Glutamatergic neuron (in vitro differentiated cells): ENCODE measurements around the gene UPK3BL2. TPM values are rescaled to one million over a fixed set of nuclear protein-coding genes. Genes with fewer than 3 reads are reported as not detected.
A peak's percentile ranks its signal among the peaks of the same experiment; 100 is the strongest.
"Not testable (repeated sequence)": the region's sequence is repeated elsewhere in the genome, so short reads cannot be mapped to it uniquely, and the experiment has no call there.

Experiments
- DNase-seq: peaks from one replicate; pipeline ENCODE4 v3.0.0; 2022
- H3K27ac Mint-ChIP-seq: one replicate; pipeline ENCODE4 v1.8.0; 2020; ENCODE audit warnings: mild to moderate bottlenecking, mixed read lengths, inconsistent platforms; ENCODE audit not compliant: unreplicated experiment
- H3K27me3 Mint-ChIP-seq: one replicate; pipeline ENCODE4 v1.8.0; 2020; ENCODE audit warnings: mild to moderate bottlenecking, moderate library complexity, mixed read lengths, inconsistent platforms; ENCODE audit not compliant: unreplicated experiment
- H3K36me3 Mint-ChIP-seq: one replicate; pipeline ENCODE4 v1.8.0; 2020; ENCODE audit warnings: mild to moderate bottlenecking, mixed read lengths, inconsistent platforms; ENCODE audit not compliant: unreplicated experiment
- H3K4me1 Mint-ChIP-seq: one replicate; pipeline ENCODE4 v1.8.0; 2020; ENCODE audit warnings: mild to moderate bottlenecking, low read depth, mixed read lengths, inconsistent platforms; ENCODE audit not compliant: unreplicated experiment
- H3K4me3 Mint-ChIP-seq: one replicate; pipeline ENCODE4 v1.8.0; 2020; ENCODE audit warnings: mild to moderate bottlenecking, mixed read lengths, inconsistent platforms; ENCODE audit not compliant: unreplicated experiment
- H3K9me3 Mint-ChIP-seq: one replicate; pipeline ENCODE4 v1.8.0; 2020; ENCODE audit warnings: mild to moderate bottlenecking, moderate library complexity, mixed read lengths, inconsistent platforms; ENCODE audit not compliant: unreplicated experiment
- total RNA-seq: library from RNA; stranded (reverse); fragmentation: NEBNext Ultra II Directional; extraction: Animal tissue kit (Norgen Biotek cat#: 25700); gene quantifications from one replicate; pipeline ENCODE4 v1.2.1, GENCODE V29; 2021; ENCODE audit not compliant: unreplicated experiment

UPK3BL2 gene
- total RNA-seq, 1 donor from 2014 or later = 11.4 TPM

DNA sequence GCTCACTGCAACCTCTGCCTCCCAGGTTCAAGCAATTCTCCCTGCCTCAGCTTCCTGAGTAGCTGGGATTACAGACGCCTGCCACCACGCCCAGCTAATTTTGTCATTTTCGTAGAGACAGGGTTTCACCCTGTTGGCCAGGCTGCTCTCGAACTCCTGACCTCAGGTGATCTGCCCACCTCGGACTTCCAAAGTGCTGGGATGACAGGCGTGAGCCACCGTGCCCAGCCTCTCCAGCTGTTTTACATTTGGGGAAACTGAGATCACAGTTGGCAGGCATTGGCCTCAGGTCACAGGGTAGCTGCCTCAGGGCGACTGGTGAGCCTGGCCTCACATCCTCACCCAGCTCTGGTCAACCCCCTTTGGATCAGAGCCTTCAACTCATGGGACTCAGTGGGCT, 32.9 kb downstream of the UPK3BL2 start:
- H3K27ac Mint-ChIP-seq, H3K36me3 Mint-ChIP-seq, H3K4me1 Mint-ChIP-seq, H3K4me3 Mint-ChIP-seq, DNase-seq, H3K27me3 Mint-ChIP-seq, H3K9me3 Mint-ChIP-seq: not testable (repeated sequence)

DNA sequence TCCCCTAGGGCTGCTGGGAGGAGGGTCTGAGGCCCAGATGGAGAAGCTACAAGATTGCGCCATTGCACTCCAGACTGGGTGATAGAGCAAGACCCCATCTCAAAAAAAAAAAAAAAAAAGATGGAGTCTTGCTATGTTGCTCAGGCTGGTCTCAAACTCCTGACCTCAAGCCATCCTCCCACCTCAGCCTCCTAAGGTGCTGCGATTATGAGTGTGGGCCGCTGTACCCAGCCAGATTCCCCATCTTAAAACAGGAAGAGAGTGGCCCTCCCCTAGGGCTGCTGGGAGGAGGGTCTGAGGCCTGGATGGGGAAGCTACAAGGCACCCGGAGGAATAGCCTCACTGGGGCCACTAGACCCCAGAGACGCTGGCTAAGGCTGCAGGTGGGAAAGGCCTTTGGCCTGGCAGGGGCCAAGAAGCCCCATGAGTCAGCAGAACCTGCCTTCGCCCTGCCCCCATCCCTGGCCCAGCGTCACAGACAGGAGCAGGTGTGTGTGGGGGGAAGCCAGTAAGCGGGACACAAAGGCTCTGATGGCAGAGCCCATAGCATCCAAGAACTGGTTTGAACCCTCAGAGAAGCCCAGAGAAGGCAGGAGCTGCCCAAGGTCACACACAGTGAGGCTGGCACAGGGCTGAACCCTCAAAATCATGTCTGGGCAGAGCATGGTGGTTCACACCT, 35.9 kb downstream of the UPK3BL2 start:
- H3K4me1 Mint-ChIP-seq, H3K4me3 Mint-ChIP-seq, H3K27ac Mint-ChIP-seq, H3K9me3 Mint-ChIP-seq, H3K27me3 Mint-ChIP-seq, H3K36me3 Mint-ChIP-seq, DNase-seq: not testable (repeated sequence)

GRCh38 chr7:102505298-102506185, 38.0 kb downstream of the UPK3BL2 start:
- not testable (repeated sequence) for H3K4me1 Mint-ChIP-seq, H3K4me3 Mint-ChIP-seq, DNase-seq, H3K36me3 Mint-ChIP-seq, H3K27ac Mint-ChIP-seq, H3K9me3 Mint-ChIP-seq, H3K27me3 Mint-ChIP-seq

DNA sequence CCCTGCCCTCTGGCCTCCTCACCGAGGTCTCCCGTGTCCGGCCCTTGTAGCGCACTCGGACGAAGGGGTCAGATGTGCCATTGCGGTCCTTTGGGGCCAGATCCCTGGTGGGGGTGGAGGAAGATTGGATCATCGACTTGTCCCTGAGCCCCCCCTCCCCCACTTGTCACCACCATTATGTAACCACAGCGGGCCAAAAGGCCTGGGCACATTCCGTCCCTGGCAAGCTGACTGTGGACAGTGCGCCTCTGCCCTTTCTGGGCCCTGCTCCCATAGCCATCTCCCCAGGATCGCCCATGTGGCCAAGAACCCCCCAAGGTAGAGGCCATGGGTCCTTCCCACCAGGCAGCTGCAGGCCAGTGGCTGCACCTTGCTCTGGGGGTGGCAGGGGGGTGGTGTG, 40.4 kb downstream of the UPK3BL2 start:
- not testable (repeated sequence) for H3K27ac Mint-ChIP-seq, H3K9me3 Mint-ChIP-seq, DNase-seq, H3K4me1 Mint-ChIP-seq, H3K4me3 Mint-ChIP-seq, H3K27me3 Mint-ChIP-seq, H3K36me3 Mint-ChIP-seq

DNA sequence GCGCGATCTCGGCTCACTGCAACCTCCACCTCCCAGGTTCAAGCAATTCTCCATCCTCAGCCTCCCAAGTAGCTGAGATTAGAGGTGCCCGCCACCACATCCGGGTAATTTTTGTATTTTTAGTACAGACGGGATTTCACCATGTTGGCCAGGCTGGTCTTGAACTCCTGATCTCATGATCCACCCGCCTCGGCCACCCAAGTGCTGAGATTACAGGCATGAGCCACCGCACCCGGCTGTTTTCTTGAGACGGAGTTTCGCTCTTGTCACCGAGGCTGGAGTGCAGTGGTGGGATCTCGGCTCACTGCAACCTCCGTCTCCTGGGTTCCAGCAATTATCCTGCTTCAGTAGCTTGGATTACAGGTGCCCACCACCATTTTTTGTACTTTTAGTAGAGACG, 45.2 kb downstream of the UPK3BL2 start:
- DNase-seq, H3K27me3 Mint-ChIP-seq, H3K4me1 Mint-ChIP-seq, H3K4me3 Mint-ChIP-seq, H3K36me3 Mint-ChIP-seq, H3K27ac Mint-ChIP-seq, H3K9me3 Mint-ChIP-seq: not testable (repeated sequence)

GRCh38 chr7:102497308-102497707, 46.2 kb downstream of the UPK3BL2 start:
- not testable (repeated sequence) for H3K4me3 Mint-ChIP-seq, H3K9me3 Mint-ChIP-seq, H3K27ac Mint-ChIP-seq, H3K27me3 Mint-ChIP-seq, DNase-seq, H3K36me3 Mint-ChIP-seq, H3K4me1 Mint-ChIP-seq

- H3K36me3 Mint-ChIP-seq, H3K9me3 Mint-ChIP-seq, H3K27me3 Mint-ChIP-seq, DNase-seq, H3K27ac Mint-ChIP-seq, H3K4me1 Mint-ChIP-seq, H3K4me3 Mint-ChIP-seq: not testable (repeated sequence)
Observed at GRCh38 chr7:102496861-102497260, 46.6 kb downstream of the UPK3BL2 start.

DNA sequence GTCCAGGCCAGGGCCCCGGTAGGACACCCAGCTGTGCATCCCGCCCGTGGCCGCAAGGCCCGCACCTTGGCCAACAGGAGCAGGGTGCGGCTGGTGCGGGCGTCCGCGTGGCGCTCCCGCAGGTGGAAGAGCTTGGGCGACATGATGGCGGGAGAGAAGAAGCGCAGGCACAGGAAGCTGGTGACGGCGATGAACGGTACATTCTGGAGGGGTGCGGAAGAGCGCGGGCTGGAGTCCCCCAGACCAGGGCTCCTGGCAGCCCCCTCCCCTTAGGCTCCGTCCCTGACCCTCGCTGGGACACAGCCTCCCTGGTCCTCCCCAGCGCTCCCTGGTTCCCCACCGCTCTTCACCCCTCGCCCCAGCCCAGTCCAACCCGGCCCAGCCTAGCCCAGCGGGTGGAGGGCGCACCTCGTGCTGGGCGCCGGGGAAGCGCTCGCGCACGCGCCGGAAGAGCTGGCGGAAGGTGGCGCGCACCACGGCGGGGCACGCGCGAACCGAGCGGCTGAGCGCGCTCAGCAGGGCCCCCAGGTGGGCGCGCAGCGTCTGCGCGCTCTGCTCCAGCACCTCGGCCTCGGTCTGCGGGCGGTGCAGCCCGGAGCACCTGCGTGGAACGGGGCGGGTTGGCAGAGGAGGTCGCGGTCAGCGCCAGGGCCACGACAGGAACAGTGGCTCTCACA, 48.9 kb downstream of the UPK3BL2 start:
- not testable (repeated sequence) for H3K27me3 Mint-ChIP-seq, DNase-seq, H3K4me1 Mint-ChIP-seq, H3K9me3 Mint-ChIP-seq, H3K36me3 Mint-ChIP-seq, H3K27ac Mint-ChIP-seq, H3K4me3 Mint-ChIP-seq

DNA sequence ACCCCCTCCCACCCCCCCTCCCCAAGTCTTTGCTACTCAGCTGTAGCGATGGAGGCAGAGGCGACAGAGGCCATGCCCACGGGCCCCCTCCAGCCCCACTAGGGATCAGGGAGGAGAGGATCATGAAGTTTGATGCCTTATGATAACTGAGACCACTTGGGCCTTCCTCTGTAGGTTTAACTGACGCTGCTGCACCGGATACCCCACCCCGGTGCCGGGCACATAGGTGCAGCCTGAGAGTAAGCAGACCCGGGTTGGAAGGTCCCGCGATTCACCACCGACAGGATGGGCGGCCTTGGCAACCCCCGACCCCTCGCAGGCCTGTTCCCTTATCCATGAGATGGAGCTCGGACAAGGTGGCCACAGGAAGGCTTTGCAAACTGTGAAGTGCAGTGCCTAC, 49.5 kb downstream of the UPK3BL2 start:
- not testable (repeated sequence) for H3K9me3 Mint-ChIP-seq, H3K27me3 Mint-ChIP-seq, H3K36me3 Mint-ChIP-seq, H3K4me3 Mint-ChIP-seq, H3K4me1 Mint-ChIP-seq, H3K27ac Mint-ChIP-seq
- peak; percentile 8 for DNase-seq

- not testable (repeated sequence) for H3K4me3 Mint-ChIP-seq, DNase-seq, H3K27ac Mint-ChIP-seq, H3K36me3 Mint-ChIP-seq, H3K4me1 Mint-ChIP-seq, H3K27me3 Mint-ChIP-seq, H3K9me3 Mint-ChIP-seq
Observed at GRCh38 chr7:102493220-102493935, 50.1 kb downstream of the UPK3BL2 start.

DNA sequence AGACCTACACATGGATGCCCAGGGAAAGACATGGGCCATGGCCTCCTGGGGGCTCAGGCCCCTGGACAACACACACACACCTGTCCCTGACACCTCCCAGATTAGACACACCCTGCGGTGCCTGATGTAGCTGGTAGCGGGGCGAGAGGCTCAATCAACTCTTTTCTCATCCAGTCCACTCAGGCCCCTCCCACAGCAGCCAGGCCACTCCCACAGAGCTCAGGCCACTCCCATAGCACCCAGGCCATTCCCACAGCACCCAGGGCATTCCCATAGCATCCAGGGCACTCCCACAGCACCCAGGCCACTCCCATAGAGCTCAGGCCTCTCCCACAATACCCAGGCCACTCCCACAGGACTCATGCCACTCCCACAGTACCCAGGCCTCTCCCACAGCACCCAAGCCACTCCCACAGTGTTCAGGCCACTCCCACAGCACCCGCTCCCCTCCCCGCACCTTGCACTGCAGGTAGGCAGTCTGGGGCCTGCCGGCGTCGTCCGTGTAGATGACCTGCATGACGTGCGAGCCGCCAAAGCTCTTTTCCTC, 52.9 kb downstream of the UPK3BL2 start:
- H3K36me3 Mint-ChIP-seq, H3K9me3 Mint-ChIP-seq, H3K27me3 Mint-ChIP-seq, H3K4me1 Mint-ChIP-seq, H3K4me3 Mint-ChIP-seq, H3K27ac Mint-ChIP-seq: not testable (repeated sequence)
- DNase-seq = peak; percentile 14
